Measurements from ENCODE around the gene FYCO1.
A peak's percentile ranks its signal among the peaks of the same experiment; 100 is the strongest.

FYCO1 gene

GRCh38 chr3:45915518-45916231 lies 79.9 kb downstream of the FYCO1 start:
- peak; percentile 67 for DNase-seq (ENCODE audit: low read depth)

GRCh38 chr3:45915059-45915439 lies 80.6 kb downstream of the FYCO1 start:
- no peak for DNase-seq (ENCODE audit: low read depth)

GRCh38 chr3:45914362-45915058 lies 81.1 kb downstream of the FYCO1 start:
- DNase-seq (ENCODE audit: low read depth): no peak

GRCh38 chr3:45912435-45912834 lies 83.2 kb downstream of the FYCO1 start:
- DNase-seq (ENCODE audit: low read depth): no peak

GRCh38 chr3:45911511-45912226 lies 84.0 kb downstream of the FYCO1 start:
- no peak for DNase-seq (ENCODE audit: low read depth)

- no peak for DNase-seq (ENCODE audit: low read depth)
These were observed 84.7 kb downstream of the FYCO1 start for GRCh38 chr3:45910892-45911291.

GRCh38 chr3:45909542-45909941 lies 86.1 kb downstream of the FYCO1 start:
- no peak for DNase-seq (ENCODE audit: low read depth)

GRCh38 chr3:45908761-45909160 lies 86.9 kb downstream of the FYCO1 start:
- DNase-seq (ENCODE audit: low read depth): no peak

GRCh38 chr3:45907769-45908705 lies 87.6 kb downstream of the FYCO1 start:
- no peak for DNase-seq (ENCODE audit: low read depth)

- DNase-seq (ENCODE audit: low read depth): no peak
These were observed 88.8 kb downstream of the FYCO1 start for GRCh38 chr3:45906681-45907407.

GRCh38 chr3:45905755-45906154 lies 89.9 kb downstream of the FYCO1 start:
- DNase-seq (ENCODE audit: low read depth): no peak

GRCh38 chr3:45904931-45905330 lies 90.7 kb downstream of the FYCO1 start:
- no peak for DNase-seq (ENCODE audit: low read depth)

- DNase-seq (ENCODE audit: low read depth): no peak
These were observed 98.7 kb downstream of the FYCO1 start for GRCh38 chr3:45896956-45897355.

- DNase-seq (ENCODE audit: low read depth): no peak
These were observed 99.7 kb downstream of the FYCO1 start for GRCh38 chr3:45895686-45896468.

- DNase-seq (ENCODE audit: low read depth): no peak
These were observed 101.6 kb downstream of the FYCO1 start for GRCh38 chr3:45894015-45894414.

- DNase-seq (ENCODE audit: low read depth): no peak
These were observed 103.5 kb downstream of the FYCO1 start for GRCh38 chr3:45892161-45892560.

GRCh38 chr3:45890405-45890804 lies 105.2 kb downstream of the FYCO1 start:
- no peak for DNase-seq (ENCODE audit: low read depth)

GRCh38 chr3:45889337-45889736 lies 106.3 kb downstream of the FYCO1 start:
- no peak for DNase-seq (ENCODE audit: low read depth)

- DNase-seq (ENCODE audit: low read depth): no peak
These were observed 107.7 kb downstream of the FYCO1 start for GRCh38 chr3:45887759-45888511.

- DNase-seq (ENCODE audit: low read depth): no peak
These were observed 108.3 kb downstream of the FYCO1 start for GRCh38 chr3:45887285-45887684.
